Raji (cell line): ENCODE results near the gene TENT4B.

Source experiments
- POLR2A ChIP-seq: IDR thresholded peaks from 2 replicates; pipeline ENCODE4 v1.6.1; 2011; ENCODE audit warnings: low read depth, low read length, control low read depth; ENCODE audit not compliant: insufficient read depth

TENT4B gene

DNA sequence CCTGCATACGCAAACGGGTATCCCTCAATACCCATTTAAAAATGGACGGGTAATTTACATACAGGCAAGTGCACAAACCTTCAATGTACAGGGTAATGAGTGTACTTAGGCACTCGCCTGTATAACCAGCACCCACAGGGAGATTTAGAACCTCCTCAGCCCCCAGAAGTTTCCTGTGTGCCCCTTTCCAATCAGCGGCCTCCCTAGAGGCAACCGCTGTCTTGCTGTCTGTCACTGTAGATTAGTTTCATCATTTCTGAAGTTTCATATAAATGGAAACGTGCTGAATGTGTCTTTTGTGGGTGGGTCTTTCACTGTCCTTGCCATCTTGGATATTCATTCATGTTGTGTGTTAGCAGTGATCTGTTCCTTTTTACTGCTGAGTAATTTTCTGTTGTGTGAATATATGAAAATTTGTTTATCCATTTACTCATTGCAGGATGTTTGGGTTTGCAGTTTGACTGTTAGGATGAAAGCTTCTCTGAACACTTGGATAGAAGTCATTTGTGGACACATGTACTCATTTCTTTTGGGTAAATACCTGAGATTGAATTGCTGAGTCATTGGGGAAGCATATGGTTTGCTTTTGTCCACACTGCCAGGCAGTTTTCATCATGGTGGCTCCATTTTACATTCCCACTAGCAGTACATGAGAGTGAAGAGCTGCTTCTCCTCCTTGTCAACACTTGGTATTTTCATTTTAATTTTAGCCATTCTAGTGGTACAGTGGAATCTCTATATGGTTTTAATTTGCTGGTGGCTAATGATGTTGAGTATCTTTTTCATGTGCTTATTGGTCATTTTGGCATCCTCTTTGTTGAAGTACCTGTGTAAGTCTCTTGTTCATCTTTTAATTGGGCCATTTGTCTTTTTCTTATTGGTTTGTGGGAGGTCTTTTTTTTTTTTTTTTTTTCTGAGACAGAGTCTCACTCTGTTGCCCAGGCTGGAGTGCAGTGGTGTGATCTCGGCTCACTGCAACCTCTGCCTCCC lies 111.1 kb downstream of the TENT4B start:
- TF ChIP-seq POLR2A: no peak

GRCh38 chr16:50265260-50265659 lies 112.2 kb downstream of the TENT4B start:
- TF ChIP-seq POLR2A: no peak

DNA sequence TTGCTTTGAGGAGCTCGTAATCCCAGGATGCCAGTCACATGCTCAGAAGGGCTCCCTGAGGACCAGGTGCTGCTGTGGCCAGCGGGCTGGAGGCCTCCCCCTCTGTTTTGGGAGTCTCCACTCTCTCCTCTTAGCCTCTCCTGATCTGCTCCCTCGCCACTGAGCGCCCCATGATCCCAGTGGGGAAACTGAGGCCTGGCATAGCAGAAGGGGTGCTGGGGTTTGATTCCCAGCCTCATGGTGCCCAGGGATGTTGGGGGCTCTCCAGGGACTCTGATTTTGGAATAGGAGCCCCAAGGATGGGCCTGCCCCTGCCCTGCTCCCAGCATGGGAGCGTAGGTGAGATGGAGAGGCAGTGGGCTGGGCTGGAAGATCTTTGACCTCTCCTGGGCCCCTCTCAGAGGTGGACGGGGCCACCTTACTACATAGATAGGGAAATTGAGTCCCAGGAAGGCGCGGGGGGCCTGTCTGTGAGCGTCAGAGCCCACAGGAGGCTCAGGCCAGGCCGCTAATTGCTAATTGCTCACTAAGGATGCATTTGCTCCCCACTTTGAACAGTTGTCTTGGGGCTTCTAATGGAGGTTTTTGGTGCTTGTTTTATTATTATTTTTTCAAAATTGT lies 112.7 kb downstream of the TENT4B start:
- no peak for TF ChIP-seq POLR2A

- TF ChIP-seq POLR2A: no peak
Observed at GRCh38 chr16:50266337-50267091, 113.4 kb downstream of the TENT4B start, which contains the start of gene ADCY7. ADCY7 (plus strand) TSS chr16:50266551; CDS start chr16:50288180, 21,629 bp downstream.

GRCh38 chr16:50267151-50267631 lies 114.1 kb downstream of the TENT4B start:
- TF ChIP-seq POLR2A: no peak

- no peak for TF ChIP-seq POLR2A
Observed at GRCh38 chr16:50267651-50268050, 114.5 kb downstream of the TENT4B start.

DNA sequence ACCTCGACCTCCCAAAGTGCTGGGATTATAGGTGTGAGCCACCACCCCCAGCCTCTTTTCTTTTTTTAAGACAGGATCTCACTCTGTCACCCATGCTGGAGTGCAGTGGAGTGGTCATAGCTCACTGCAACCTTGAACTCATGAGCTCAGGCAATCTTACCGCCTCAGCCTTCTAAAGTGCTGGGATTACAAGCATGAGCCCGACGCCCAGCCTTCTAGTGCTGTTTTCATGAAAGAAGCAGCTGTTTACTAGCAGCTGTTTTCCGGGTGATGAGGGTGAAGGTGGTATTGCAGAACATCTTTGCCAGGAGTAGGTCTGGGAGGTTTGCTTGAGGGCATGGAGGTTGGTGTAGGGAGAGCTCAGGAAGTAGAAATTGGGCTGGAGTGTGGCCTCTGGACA lies 115.2 kb downstream of the TENT4B start:
- no peak for TF ChIP-seq POLR2A

DNA sequence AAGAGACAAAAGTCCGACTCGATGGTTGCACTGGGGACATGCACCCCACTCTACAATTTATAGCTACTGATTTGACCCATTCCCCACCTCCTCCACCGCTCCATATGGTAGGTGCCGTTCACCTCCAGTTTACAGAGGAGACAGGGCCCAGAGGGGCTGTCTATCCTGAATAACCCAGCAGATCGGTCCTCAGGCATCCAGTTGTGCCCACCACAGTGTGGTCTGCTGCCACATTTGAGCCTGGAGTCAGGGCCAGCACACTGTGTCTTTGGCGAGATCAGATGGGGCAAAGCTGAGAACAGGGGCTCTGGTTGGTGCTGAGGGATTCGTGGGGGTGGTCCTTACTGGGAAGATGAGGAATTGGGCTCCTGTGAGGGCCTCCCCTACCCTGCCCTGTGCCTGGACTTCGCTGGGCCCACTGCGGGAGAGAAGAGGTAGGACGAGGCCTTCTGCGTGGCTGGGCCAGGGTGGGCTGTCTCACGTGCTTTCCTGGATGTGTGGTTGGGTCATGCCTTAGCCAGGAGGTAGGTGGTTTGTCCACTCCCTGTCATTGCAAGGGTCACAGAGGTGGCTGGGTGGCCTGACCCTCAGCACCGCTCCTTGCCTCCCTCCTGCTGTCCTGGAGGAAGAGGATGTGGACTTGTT lies 116.1 kb downstream of the TENT4B start:
- no peak for TF ChIP-seq POLR2A

DNA sequence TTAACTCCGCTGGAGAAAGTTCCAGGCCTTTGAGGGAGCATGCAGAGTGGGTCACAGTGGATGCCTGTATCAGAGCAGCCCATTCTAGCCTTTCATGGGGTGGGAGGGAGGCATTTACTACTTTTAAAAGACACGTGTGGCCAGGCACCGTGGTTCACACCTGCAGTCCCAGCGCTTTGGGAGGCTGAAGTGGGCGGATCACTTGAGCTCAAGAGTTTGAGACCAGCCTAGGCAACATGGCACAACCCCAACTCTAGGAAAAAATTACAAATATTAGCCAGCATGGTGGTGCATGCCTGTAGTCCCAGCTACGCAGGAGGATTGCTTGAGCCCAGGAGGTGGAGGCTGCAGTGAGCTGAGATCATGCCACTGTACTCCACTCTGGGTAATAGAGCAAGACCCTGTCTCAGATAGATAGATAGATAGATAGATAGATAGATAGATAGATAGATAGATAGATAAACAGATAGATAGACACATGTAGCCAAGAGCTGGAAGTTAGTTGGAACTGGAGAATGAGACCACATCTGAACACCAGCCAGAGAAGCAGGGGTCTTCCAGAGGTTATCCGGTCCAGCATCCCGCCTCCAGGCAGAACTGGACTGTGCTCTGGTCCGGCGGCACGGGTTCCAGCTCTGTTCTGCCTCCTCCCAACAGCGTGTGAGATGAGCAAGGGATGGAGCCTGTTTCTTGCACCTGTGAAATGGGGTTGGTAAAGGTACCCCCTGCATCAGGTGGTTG lies 116.8 kb downstream of the TENT4B start:
- no peak for TF ChIP-seq POLR2A

GRCh38 chr16:50270510-50271147 lies 117.5 kb downstream of the TENT4B start:
- no peak for TF ChIP-seq POLR2A

DNA sequence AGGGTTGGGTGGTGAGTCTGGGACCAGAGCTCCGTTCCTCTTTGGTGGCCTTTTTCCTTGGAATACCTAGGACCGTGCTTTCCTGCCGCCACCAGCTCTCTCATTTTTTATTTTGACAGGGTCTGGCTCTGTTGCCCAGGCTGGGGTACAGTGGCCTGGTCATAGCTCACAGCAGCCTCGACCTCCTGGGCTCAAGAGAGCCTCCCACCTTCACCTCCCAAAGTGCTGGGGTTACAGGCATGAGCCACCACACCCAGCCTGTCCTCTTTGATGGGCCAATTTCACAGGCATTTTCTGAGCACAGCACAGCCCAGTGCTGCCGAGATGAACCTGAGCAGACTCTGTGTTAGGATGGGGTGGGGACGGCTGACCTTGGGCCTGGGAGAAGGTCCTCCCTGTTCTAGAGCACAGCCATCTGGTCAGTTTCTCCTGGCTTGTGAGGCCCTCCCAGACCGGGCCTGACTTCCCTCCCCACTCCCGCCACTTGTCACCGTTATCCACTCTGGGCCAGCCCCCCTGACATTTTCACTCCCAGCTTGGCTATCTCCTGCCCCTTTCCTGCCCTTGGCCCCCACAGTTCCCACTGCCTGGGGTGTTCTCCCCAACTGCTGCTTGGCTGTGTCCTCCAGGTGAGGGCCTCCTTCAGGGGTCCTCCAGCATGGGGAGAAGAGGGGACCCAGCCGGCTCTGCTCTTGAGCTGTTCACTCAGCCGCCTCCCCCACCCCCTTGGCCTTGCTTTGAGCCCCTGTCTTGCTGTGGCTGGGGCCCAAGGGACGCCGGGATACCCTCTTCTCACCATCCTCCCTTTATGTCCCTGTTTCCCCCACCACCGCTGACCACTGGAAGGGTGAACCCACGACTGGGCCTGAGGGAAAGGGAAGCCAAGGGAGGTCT lies 118.3 kb downstream of the TENT4B start:
- TF ChIP-seq POLR2A: no peak

DNA sequence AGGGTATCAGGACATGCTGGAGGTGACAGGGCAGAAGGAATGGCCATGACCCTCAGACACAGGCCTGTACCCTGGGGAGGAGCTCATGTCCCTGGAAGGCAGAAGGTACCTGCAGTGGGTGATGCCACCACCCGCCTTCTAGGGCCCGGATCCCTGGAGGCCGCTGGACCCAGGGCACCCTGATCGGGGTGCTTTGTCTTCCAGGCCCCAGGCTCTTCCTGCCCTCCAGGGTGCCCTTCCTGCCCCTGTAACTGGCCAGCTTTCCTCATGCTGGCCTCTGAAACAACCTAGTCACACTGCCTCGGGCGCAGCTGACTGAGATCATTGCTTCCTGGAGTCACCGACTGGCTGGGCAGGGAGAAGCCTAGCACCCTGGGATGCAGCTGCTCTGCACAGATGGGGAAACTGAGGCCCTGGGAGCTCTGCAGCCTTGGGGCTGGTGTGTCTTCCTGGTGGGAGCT lies 119.0 kb downstream of the TENT4B start:
- TF ChIP-seq POLR2A: no peak
